Left renal pelvis (tissue), 4 donors: ENCODE results near the gene NPTXR. TPM values are rescaled to one million over a fixed set of nuclear protein-coding genes. Genes with fewer than 3 reads are reported as not detected.
A peak's percentile ranks its signal among the peaks of the same experiment; 100 is the strongest.

Experiments used
- DNase-seq, 4 donors: peaks; one replicate each; pipeline ENCODE4 v3.0.0-alpha.2; 2013; ENCODE audit warnings: low read depth in 4 of 4, low spot score in 3 of 4
- polyA plus RNA-seq, 4 donors: library from polyadenylated mRNA; unstranded; fragments of 120-200 nt; gene quantifications; one replicate each; pipeline ENCODE4 v1.2.1, GENCODE V29; 2013; ENCODE audit not compliant: insufficient read length in 4 of 4

The NPTXR gene
- 10 to 100 TPM in 1 of 4 donors, 1 to 10 TPM in 3; 4.3 to 11.0 (median 4.9) TPM for polyA plus RNA-seq

GRCh38 chr22:38843657-38844314 is at the start of gene NPTXR:
Gene NPTXR (minus strand): TSS chr22:38844028.
- peak in 1 of 4 donors; percentile 37 for DNase-seq

GRCh38 chr22:38891256-38891655 is 47.4 kb upstream of the NPTXR start:
- no peak for DNase-seq

- DNase-seq, result no peak
Observed at GRCh38 chr22:38890377-38890776, 46.5 kb upstream of the NPTXR start.

- DNase-seq, result no peak
Observed at GRCh38 chr22:38886333-38886732, 42.5 kb upstream of the NPTXR start.

- DNase-seq, result no peak
Observed at GRCh38 chr22:38882972-38883622, 39.3 kb upstream of the NPTXR start.

GRCh38 chr22:38881997-38882879 is 38.4 kb upstream of the NPTXR start:
- DNase-seq, result no peak

- no peak for DNase-seq
Observed at GRCh38 chr22:38881464-38881871, 37.6 kb upstream of the NPTXR start.

- no peak for DNase-seq
Observed at GRCh38 chr22:38879961-38880360, 36.1 kb upstream of the NPTXR start.

GRCh38 chr22:38879108-38879729 is 35.4 kb upstream of the NPTXR start:
- no peak for DNase-seq

- no peak for DNase-seq
Observed at GRCh38 chr22:38878001-38878400, 34.2 kb upstream of the NPTXR start.

- DNase-seq, result no peak
Observed at GRCh38 chr22:38874529-38875222, 30.8 kb upstream of the NPTXR start.

GRCh38 chr22:38873469-38874411 is 29.9 kb upstream of the NPTXR start:
- DNase-seq, result no peak

- DNase-seq, result peak in 1 of 4 donors; percentile 46
Observed at GRCh38 chr22:38872831-38873248, 29.0 kb upstream of the NPTXR start.

- DNase-seq, result peak; percentile 79 to 93 (median 90)
Observed at GRCh38 chr22:38872172-38872830, 28.5 kb upstream of the NPTXR start, which contains the start of gene CBX6. Gene CBX6 (minus strand): TSS chr22:38872216. CDS start chr22:38872190, 26 bp downstream.

GRCh38 chr22:38871360-38872171 is 27.7 kb upstream of the NPTXR start:
- no peak for DNase-seq

GRCh38 chr22:38870791-38871359 is 27.0 kb upstream of the NPTXR start:
- no peak for DNase-seq

- peak in 3 of 4 donors; percentile 64 to 70 (median 70) for DNase-seq
Observed at GRCh38 chr22:38870312-38870741, 26.5 kb upstream of the NPTXR start.
